Heart left ventricle (tissue), 16 donors: ENCODE results near the gene ANP32E. TPM values are rescaled to one million over a fixed set of nuclear protein-coding genes. Genes with fewer than 3 reads are reported as not detected.

Experiments used
- ATAC-seq, 4 donors: fragments of 200-7000 bp; cut with Tn5 transposase; one replicate each; pipeline ENCODE4 v1.9.1; 2020 to 2022; ENCODE audit warnings: moderate library complexity in 4 of 4, mild to moderate bottlenecking in 3 of 4, moderate number of reproducible peaks in 1 of 4
- DNase-seq, 5 donors: peaks; one replicate each; pipeline ENCODE4 v3.0.0-alpha.2; 2020
- H3K27ac ChIP-seq, 12 donors: fragments of 200-600 bp; sonication (generic) in 4 of 12; one replicate each; pipeline versions ENCODE4 v1.5.0 to v1.8.0; 2016 to 2022; ENCODE audit warnings: mild to moderate bottlenecking in 2 of 12
- H3K27me3 ChIP-seq, 9 donors: fragments of 200-600 bp; sonication (generic) in 2 of 9; one replicate each; pipeline versions ENCODE4 v1.5.1 to v1.8.0; 2016 to 2022; ENCODE audit warnings: mild to moderate bottlenecking in 3 of 9
- H3K36me3 ChIP-seq, 9 donors: fragments of 200-600 bp; sonication (generic) in 2 of 9; one replicate each; pipeline versions ENCODE4 v1.5.0 to v1.8.0; 2018 to 2022; ENCODE audit warnings: mild to moderate bottlenecking in 2 of 9
- H3K4me1 ChIP-seq, 12 donors: fragments of 200-600 bp; sonication (generic) in 4 of 12; one replicate each; pipeline versions ENCODE4 v1.5.0 to v1.8.0; 2016 to 2022; ENCODE audit warnings: mild to moderate bottlenecking in 3 of 12
- H3K4me3 ChIP-seq, 12 donors: fragments of 200-600 bp; sonication (generic) in 4 of 12; one replicate each; pipeline versions ENCODE4 v1.5.0 to v1.8.0; 2017 to 2022; ENCODE audit warnings: mild to moderate bottlenecking in 9 of 12, moderate library complexity in 4 of 12
- H3K9me3 ChIP-seq, 12 donors: fragments of 200-600 bp; sonication (generic) in 4 of 12; one replicate each; pipeline versions ENCODE4 v1.5.0 to v1.8.0; 2016 to 2022; ENCODE audit warnings: mild to moderate bottlenecking in 1 of 12
- POLR2A ChIP-seq, 2 donors: fragments of 450-650 bp; IDR thresholded peaks; one replicate each; pipeline ENCODE4 v1.6.1; 2017; ENCODE audit warnings: antibody characterized with exemption in 2 of 2, mild to moderate bottlenecking in 2 of 2, moderate library complexity in 2 of 2
- WGBS, 4 donors: extraction: QIAGEN DNeasy Blood & Tissue Kit in 2 of 4; methylation state at CpG; one replicate each; pipeline versions ENCODE4 v1.1.5 to v1.1.7; 2013 to 2018; 5-methylcytosine and 5-hydroxymethylcytosine counted together
- intact Hi-C, 10 donors: fragments of 100-400 bp; cut with DNase I; formaldehyde crosslinking; loops; one replicate each; pipeline versions ENCODE4 v1.11.1 to v1.14.2; 2022
- polyA plus RNA-seq, 2 donors: library from polyadenylated mRNA; stranded (reverse); fragments of 200-250 nt; gene quantifications; one replicate each; pipeline ENCODE4 v1.2.3, GENCODE V29; 2013
- total RNA-seq, 9 donors: library from RNA; depleted of rRNA in 2 of 9; stranded (reverse); fragments of >200 nt in 2 of 9; fragmentation: NEBNext Ultra II Directional in 3 of 9; extraction: Animal tissue kit (Norgen Biotek cat#: 25700) in 3 of 9; gene quantifications; one replicate each; pipeline versions ENCODE4 v1.1.0 to v1.2.4, GENCODE V29; 2016 to 2023
- TF ChIP-seq, protein P1 (sequence below), 12 donors: fragments of 200-600 bp; sonication (generic) in 4 of 12; IDR thresholded peaks; one replicate each; pipeline versions ENCODE4 v1.5.0 to v1.8.0; 2018 to 2022; ENCODE audit warnings: antibody characterized with exemption in 12 of 12, mild to moderate bottlenecking in 5 of 12
- donor health status: ischemic (EF 13 %, LVEDD 7.1; RV severe dilation, severe dysfunction).
- donor health status: healthy with polysubstance abuse.
- donor health status: DM: no; HTN: yes; CAD: no.
- donor health status: DM: no; HTN: no; CAD: no.
- donor health status: ischemic (EF 25% LVEDD 6.9; RV normal size, moderate dysfunction).
- donor health status: ischemic (EF 25% LVEDD 5.7; RV mildly dilated, moderate dysfunction).
- donor health status: healthy.
- donor health status: DM: yes; HTN: yes; CAD: no.
- donor health status: ischemic (EF 35%, LVEDD 5.7; RV mildly dilated, moderate dysfunction).
- donor health status: nonischemic (EF 11% LVEDD 7.7; RV severe dilation, severe dysfunction).
- donor health status: DM: yes; HTN: yes; CAD: no.
- donor health status: PGD.
- donor health status: ischemic (EF 29% LVEDD 5.4; RV normal size, mild dysfunction).
- donor health status: nonischemic (EF 23%, LVEDD 6.1; RV moderate dilation, normal function).

Gene ANP32E
- total and polyA plus RNA-seq, 11 donors, result 12.6 to 59.9 (median 33.6) TPM

DNA sequence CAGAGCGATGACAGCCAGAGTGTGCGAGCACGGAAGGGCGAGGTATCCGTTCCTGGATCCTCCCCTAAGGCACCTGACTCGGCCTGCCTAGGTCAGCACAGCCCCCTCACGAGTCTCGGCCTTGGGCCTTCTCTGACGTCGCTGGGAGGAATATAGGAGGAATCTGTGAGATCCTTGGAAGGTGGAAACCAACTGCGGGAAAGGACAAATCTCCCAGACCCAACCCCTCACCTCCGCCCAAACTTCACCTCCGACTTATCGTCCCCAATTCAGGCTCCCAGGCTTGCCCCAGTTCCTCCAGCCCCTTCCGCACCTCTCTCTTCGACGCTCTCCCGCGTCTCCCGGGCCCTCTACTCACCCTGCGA lies 32.4 kb upstream of the ANP32E start:
- Histone ChIP-seq H3K36me3 (peaks cover 0 to 40% (median 36%) of the 10 kb centered on the region in 9 donors), H3K27ac (peak overlapping the region; percentile 86 to 99 (median 96)), H3K4me1 (peaks cover 0 to 44% (median 23%) of the 10 kb centered on the region in 12 donors), H3K27me3 (no peaks in the 10 kb centered on the region), H3K4me3 (peak overlapping the region; percentile 67 to 99 (median 92)), H3K9me3 (no peaks in the 10 kb centered on the region)
- 0 to 3% (median 0%) methylated on average over 21 of the region's 21 CpGs for WGBS, 4 donors
- intact Hi-C loops, result no loop called here
- TF ChIP-seq, protein P1, sequence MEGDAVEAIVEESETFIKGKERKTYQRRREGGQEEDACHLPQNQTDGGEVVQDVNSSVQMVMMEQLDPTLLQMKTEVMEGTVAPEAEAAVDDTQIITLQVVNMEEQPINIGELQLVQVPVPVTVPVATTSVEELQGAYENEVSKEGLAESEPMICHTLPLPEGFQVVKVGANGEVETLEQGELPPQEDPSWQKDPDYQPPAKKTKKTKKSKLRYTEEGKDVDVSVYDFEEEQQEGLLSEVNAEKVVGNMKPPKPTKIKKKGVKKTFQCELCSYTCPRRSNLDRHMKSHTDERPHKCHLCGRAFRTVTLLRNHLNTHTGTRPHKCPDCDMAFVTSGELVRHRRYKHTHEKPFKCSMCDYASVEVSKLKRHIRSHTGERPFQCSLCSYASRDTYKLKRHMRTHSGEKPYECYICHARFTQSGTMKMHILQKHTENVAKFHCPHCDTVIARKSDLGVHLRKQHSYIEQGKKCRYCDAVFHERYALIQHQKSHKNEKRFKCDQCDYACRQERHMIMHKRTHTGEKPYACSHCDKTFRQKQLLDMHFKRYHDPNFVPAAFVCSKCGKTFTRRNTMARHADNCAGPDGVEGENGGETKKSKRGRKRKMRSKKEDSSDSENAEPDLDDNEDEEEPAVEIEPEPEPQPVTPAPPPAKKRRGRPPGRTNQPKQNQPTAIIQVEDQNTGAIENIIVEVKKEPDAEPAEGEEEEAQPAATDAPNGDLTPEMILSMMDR (IDR thresholded peaks at IDR 0.05), result no peak
- no peak for TF ChIP-seq POLR2A (IDR thresholded peaks at IDR 0.05)
- DNase-seq (peak in 3 of 5 donors; percentile 25 to 40 (median 35)), ATAC-seq (peak in 3 of 4 donors; percentile 35 to 52 (median 37))

DNA sequence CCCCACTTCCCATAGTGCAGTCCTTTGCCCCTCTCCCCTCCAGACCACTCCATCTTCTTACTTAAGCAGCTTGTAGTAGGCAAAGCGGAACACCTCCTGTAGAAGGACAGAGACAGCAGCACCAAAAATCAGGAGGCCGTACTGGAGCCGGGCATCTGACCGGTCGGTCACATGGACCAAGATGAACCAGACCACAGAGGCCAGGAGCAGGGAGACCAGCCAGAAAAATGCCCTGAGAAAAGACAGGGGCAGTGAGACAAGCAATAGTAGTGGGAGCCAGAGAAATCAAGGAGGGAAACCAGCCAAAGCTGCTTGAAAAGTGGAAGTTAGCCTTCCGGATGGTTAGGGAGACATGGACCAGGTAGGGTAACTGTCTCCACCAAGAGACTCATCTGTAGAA lies 32.0 kb upstream of the ANP32E start:
- peak overlapping the region in 11 of 12 donors; percentile 94 to 99 (median 96) for H3K27ac ChIP-seq
- no peaks in the 10 kb centered on the region for H3K9me3 ChIP-seq
- no peaks in the 10 kb centered on the region for H3K27me3 ChIP-seq
- intact Hi-C loops, result no loop called here
- peak overlapping the region; percentile 67 to 99 (median 92) for H3K4me3 ChIP-seq
- no peak for ATAC-seq
- WGBS, 4 donors, result 12 to 19% (median 16%) methylated on average over 6 of the region's 6 CpGs
- TF ChIP-seq POLR2A (IDR thresholded peaks at IDR 0.05), result no peak
- TF ChIP-seq, protein P1 (IDR thresholded peaks at IDR 0.05), result no peak
- DNase-seq, result no peak
- H3K4me1 ChIP-seq, result peaks cover 0 to 41% (median 23%) of the 10 kb centered on the region in 12 donors
- H3K36me3 ChIP-seq, result peaks cover 0 to 40% (median 36%) of the 10 kb centered on the region in 9 donors

DNA sequence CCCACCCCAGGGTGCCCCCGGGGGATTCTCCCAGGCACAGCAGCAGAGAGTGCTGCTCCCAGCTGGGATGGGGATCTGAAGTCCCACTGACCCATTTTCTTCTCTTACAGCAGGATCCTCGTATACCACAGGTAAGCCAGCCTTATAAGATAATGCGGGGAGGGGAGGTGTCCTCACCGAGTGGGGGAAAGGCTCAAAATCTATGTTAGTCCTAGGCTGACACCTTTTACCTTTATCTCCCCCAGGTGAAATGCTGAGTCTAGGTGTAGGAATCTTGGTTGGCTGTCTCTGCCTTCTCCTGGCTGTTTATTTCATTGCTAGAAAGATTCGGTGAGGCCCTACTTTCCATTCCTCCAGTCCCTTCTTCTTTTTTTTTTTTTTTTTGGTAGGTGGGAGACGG lies 27.6 kb upstream of the ANP32E start:
- Histone ChIP-seq H3K27ac (no peak overlapping the region), H3K4me1 (peaks cover 0 to 29% (median 17%) of the 10 kb centered on the region in 12 donors), H3K36me3 (peaks cover 0 to 40% (median 36%) of the 10 kb centered on the region in 9 donors), H3K9me3 (no peaks in the 10 kb centered on the region), H3K4me3 (no peak overlapping the region), H3K27me3 (peaks cover 0 to 3% (median 0%) of the 10 kb centered on the region in 9 donors)
- TF ChIP-seq, protein P1 (IDR thresholded peaks at IDR 0.05), result no peak
- intact Hi-C loops, result no loop called here
- ATAC-seq (no peak), DNase-seq (no peak)
- 79 to 84% (median 81%) methylated on average over 6 of the region's 6 CpGs for WGBS, 4 donors

DNA sequence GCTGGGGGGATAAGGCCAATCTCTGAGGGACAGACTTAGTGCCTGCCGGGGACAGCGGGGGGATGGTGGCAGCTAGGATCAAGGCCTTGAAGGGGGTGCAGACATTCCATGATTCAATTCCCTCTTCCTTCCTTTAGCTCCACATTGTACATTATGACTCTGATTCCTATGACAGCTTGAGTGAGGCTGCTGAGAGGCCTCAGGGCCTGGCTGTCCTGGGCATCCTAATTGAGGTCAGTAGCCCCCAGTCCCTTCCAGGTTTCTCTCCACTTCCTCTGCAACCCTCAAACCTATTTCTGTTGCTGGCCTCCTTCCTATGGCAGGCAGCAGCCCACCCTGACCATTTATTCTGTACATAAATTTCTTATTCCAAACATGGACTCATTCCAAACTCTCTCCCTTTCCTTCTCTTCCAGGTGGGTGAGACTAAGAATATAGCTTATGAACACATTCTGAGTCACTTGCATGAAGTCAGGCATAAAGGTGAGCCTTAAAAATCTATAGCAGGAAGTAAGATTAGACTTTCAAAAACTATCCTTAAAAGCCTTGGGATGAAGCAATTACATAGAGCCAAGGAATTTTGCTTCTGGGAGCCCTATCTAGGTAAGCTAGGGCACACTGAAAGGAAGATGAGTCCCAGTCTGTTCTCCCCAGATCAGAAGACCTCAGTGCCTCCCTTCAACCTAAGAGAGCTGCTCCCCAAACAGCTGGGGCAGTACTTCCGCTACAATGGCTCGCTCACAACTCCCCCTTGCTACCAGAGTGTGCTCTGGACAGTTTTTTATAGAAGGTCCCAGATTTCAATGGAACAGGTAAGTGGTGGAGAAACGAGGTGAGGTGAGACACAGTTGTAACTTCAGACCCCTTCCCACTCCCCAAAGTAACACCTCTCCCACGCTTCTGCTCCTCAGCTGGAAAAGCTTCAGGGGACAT lies 26.7 kb upstream of the ANP32E start:
- Histone ChIP-seq H3K27ac (no peak overlapping the region), H3K9me3 (no peaks in the 10 kb centered on the region), H3K36me3 (peaks cover 0 to 40% (median 36%) of the 10 kb centered on the region in 9 donors), H3K27me3 (peaks cover 0 to 12% (median 0%) of the 10 kb centered on the region in 9 donors), H3K4me3 (no peak overlapping the region), H3K4me1 (peaks cover 0 to 27% (median 14%) of the 10 kb centered on the region in 12 donors)
- DNase-seq (no peak), ATAC-seq (no peak)
- TF ChIP-seq, protein P1 (IDR thresholded peaks at IDR 0.05), result no peak
- TF ChIP-seq POLR2A (IDR thresholded peaks at IDR 0.05), result no peak
- intact Hi-C loops, result no loop called here
- WGBS, 4 donors, result 82 to 88% (median 85%) methylated on average over 6 of the region's 6 CpGs
